GM12872 (cell line): ENCODE measurements around the gene FADS2.
A peak's percentile ranks its signal among the peaks of the same experiment; 100 is the strongest.

Experiments used
- CTCF ChIP-seq: IDR thresholded peaks from 3 replicates; pipeline ENCODE4 v1.5.1; 2011; ENCODE audit warnings: low read depth, mild to moderate bottlenecking, low read length, moderate library complexity; ENCODE audit not compliant: insufficient read depth

Gene FADS2

GRCh38 chr11:61782299-61782698 lies 45.8 kb upstream of the FADS2 start:
- TF ChIP-seq CTCF, result no peak

- TF ChIP-seq CTCF, result no peak
Measured at GRCh38 chr11:61782841-61783240, 45.3 kb upstream of the FADS2 start.

- TF ChIP-seq CTCF, result no peak
Measured at GRCh38 chr11:61783717-61784505, 44.2 kb upstream of the FADS2 start.

- no peak for TF ChIP-seq CTCF
Measured at GRCh38 chr11:61784506-61784805, 43.6 kb upstream of the FADS2 start.

GRCh38 chr11:61785837-61786402 lies 42.2 kb upstream of the FADS2 start:
- no peak for TF ChIP-seq CTCF

- TF ChIP-seq CTCF, result peak; percentile 48
Measured at GRCh38 chr11:61787928-61788491, 40.1 kb upstream of the FADS2 start.

- no peak for TF ChIP-seq CTCF
Measured at GRCh38 chr11:61791737-61792309, 36.3 kb upstream of the FADS2 start.
